Astrocyte (in vitro differentiated cells and primary cell): ENCODE data around the gene SLC43A3.

Source experiments
- CTCF ChIP-seq: IDR thresholded peaks from 2 replicates; pipeline ENCODE4 v1.5.1; 2011; ENCODE audit warnings: low read depth, mild to moderate bottlenecking, inconsistent platforms, low read length, moderate library complexity; ENCODE audit not compliant: insufficient read depth
- EZH2 ChIP-seq: IDR thresholded peaks from 2 replicates; pipeline ENCODE4 v1.6.1; 2012; ENCODE audit warnings: mild to moderate bottlenecking, low read length, inconsistent platforms; ENCODE audit not compliant: insufficient read depth

DNA sequence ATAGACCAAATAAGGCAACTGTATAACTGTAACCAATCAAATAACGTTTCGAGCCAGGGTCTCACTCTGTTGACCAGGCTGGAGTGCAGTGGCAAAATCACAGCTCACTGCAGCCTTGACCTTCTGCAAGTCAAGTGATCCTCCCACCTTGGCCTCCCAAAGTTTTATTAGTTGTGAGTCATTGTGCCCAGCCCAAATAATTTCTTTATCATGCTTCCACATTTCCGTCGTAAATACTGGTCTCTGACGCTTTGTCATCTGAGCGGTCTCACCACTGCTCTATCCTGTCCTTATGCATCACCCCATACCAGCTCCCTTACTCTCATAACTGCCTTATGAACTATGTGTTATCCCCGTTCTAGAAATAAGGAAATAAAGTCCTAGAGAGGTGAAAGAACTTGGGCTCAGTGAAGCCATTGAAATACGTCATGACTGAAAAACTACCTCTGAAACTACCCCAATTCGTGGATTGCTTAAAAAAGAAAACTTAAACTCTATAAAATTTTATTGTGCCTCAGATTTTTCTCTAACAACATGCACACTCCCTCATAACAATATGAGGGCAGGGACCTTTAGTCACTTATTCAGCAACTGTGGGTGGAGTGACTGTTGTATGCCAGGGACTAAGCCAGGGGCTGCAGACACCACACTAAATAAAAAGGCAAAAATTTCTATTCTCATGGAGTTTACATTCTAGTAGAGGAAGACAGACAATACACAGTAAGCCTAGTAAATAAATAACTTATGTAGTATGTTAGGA lies 17.6 kb upstream of the SLC43A3 start:
- TF ChIP-seq CTCF (no peak), EZH2 (no peak)
